ENCODE results near the gene SAXO2.
"Not testable (repeated sequence)": the region's sequence is repeated elsewhere in the genome, so short reads cannot be mapped to it uniquely, and the experiment has no call there.

Gene SAXO2

DNA sequence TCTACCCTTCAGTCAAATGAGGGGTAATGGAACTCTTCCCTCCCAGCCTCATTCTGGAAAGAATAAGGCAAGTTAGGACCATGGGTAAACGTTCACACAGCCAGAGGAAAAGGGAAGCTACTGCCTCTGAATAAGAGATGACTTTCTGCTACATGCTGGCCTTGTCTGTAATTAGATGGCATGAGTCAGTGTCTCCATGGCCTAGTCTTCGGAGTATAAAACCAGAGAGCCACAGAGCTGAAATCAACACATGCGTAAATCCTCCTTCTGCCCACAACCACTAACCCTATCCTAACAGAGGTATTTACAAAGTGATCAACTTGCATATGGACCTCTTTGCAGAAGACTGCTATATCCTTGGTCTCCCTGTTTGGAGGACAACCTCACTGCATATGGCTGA lies 14.4 kb upstream of the SAXO2 start:
- H3K4me3 ChIP-seq (ENCODE audit: low read length); DNase-seq (ENCODE audit: low read depth); H3K4me1 ChIP-seq (ENCODE audit: control insufficient read depth, insufficient read depth, low read length); H3K9me3 ChIP-seq (ENCODE audit: control insufficient read depth, low read length); H3K9ac ChIP-seq (ENCODE audit: low read length); H3K27me3 ChIP-seq (replicated peaks; ENCODE audit: control insufficient read depth, insufficient read depth, low read length): not testable (repeated sequence)
- H3K36me3 ChIP-seq (ENCODE audit: control insufficient read depth, insufficient read depth, low read length, severe bottlenecking): peaks cover 21% of the 10 kb centered on the region

DNA sequence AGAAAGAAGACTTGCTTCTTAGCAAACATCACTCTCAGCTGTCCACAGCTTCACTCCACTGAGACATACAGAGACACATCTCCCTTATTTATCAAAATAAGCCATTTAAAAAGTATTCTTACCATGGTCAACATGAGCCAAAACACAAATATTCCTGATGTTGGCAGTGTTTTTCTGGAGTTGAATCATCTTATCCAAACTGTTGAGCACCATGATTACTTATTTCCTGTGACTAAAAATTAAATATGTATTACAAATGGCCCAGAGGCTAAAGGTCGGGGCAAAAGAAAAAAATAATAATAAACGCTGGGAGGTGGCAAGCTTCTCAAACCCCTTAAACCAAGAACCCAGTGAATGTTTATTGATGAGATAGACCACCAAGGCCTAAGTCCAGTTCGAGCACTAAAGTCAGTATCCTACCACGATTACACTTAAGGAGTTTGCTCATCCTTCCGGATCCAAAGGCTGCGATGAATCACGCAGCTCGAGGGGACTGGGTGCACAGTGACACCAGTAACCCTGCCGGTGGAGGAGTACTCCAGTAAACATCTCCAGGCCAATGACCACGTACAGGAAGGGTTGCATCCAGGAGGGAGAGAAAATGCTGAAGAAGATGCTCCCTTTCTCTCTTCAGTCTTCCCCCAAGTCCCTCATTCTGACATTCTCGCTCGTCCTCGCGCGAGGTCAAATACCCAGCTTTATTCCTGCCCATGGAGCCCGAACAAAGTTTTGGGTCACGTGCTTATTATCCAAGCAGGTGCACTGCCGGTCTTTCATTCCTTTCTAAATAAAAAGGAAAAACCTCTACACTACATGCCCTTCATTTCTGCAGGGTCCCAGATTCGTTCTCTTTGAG lies 824 bp upstream of the SAXO2 start:
- H3K27me3 ChIP-seq (replicated peaks; ENCODE audit: control insufficient read depth, insufficient read depth, low read length); H3K9me3 ChIP-seq (ENCODE audit: control insufficient read depth, low read length): not testable (repeated sequence)
- H3K4me3 ChIP-seq (ENCODE audit: low read length): peak overlapping the region; percentile 93
- peak; percentile 66 for DNase-seq (ENCODE audit: low read depth)
- peaks cover 23% of the 10 kb centered on the region for H3K4me1 ChIP-seq (ENCODE audit: control insufficient read depth, insufficient read depth, low read length)
- H3K9ac ChIP-seq (ENCODE audit: low read length): peak overlapping the region; percentile 87
- H3K36me3 ChIP-seq (ENCODE audit: control insufficient read depth, insufficient read depth, low read length, severe bottlenecking): peaks cover 19% of the 10 kb centered on the region

GRCh38 chr15:82263350-82263749 lies 732 bp downstream of the SAXO2 start:
- Histone ChIP-seq H3K4me3 (ENCODE audit: low read length) (peak overlapping the region; percentile 93), H3K4me1 (ENCODE audit: control insufficient read depth, insufficient read depth, low read length) (peaks cover 23% of the 10 kb centered on the region), H3K9me3 (ENCODE audit: control insufficient read depth, low read length) (no peaks in the 10 kb centered on the region), H3K27me3 (replicated peaks; ENCODE audit: control insufficient read depth, insufficient read depth, low read length) (no peaks in the 10 kb centered on the region), H3K9ac (ENCODE audit: low read length) (peak overlapping the region; percentile 87), H3K36me3 (ENCODE audit: control insufficient read depth, insufficient read depth, low read length, severe bottlenecking) (peaks cover 6% of the 10 kb centered on the region)
- DNase-seq (ENCODE audit: low read depth): peak; percentile 7

DNA sequence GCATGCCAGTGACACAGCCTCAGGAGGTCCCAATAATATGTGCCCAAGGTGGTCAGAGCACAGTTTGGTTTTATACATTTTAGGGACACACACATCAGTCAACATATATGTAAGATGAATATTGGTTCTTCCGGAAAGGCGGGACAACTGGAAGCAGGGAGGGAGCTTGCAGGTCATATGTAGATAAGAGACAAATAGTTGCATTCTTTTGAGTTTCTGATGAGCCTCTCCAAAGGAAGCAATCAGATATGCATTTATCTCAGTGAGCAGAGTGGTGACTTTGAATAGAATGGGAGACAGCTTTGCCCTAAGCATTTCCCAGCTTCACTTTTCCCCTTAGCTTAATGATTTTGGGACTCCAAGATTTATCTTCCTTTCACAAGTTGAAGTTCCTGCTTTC lies 4.5 kb downstream of the SAXO2 start:
- not testable (repeated sequence) for H3K27me3 ChIP-seq (replicated peaks; ENCODE audit: control insufficient read depth, insufficient read depth, low read length); H3K9me3 ChIP-seq (ENCODE audit: control insufficient read depth, low read length); H3K36me3 ChIP-seq (ENCODE audit: control insufficient read depth, insufficient read depth, low read length, severe bottlenecking); DNase-seq (ENCODE audit: low read depth); H3K4me3 ChIP-seq (ENCODE audit: low read length); H3K4me1 ChIP-seq (ENCODE audit: control insufficient read depth, insufficient read depth, low read length); H3K9ac ChIP-seq (ENCODE audit: low read length)

- not testable (repeated sequence) for H3K36me3 ChIP-seq (ENCODE audit: control insufficient read depth, insufficient read depth, low read length, severe bottlenecking); H3K4me3 ChIP-seq (ENCODE audit: low read length); H3K9ac ChIP-seq (ENCODE audit: low read length); DNase-seq (ENCODE audit: low read depth); H3K4me1 ChIP-seq (ENCODE audit: control insufficient read depth, insufficient read depth, low read length); H3K9me3 ChIP-seq (ENCODE audit: control insufficient read depth, low read length); H3K27me3 ChIP-seq (replicated peaks; ENCODE audit: control insufficient read depth, insufficient read depth, low read length)
Observed at GRCh38 chr15:82268454-82268853, 5.8 kb downstream of the SAXO2 start.

DNA sequence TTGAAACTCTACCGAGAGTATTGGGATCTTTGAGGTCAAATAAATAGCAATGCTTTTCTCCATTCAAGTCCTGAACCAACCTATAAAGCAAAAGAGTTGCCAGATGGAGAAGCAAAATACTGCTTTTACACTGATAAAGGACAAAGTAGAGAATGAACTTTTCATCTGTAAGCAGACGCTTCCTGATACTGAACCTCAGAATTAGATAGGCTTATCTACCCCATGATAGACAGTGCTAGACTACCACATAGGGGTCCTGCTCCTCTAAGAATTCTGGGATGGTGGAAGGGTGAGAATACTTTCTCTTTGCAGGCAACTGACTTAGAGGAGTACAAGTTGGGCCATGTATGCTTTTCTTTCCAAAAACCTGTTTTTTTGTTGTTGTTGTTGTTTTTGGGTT lies 9.5 kb downstream of the SAXO2 start:
- peaks cover 19% of the 10 kb centered on the region for H3K9me3 ChIP-seq (ENCODE audit: control insufficient read depth, low read length)

DNA sequence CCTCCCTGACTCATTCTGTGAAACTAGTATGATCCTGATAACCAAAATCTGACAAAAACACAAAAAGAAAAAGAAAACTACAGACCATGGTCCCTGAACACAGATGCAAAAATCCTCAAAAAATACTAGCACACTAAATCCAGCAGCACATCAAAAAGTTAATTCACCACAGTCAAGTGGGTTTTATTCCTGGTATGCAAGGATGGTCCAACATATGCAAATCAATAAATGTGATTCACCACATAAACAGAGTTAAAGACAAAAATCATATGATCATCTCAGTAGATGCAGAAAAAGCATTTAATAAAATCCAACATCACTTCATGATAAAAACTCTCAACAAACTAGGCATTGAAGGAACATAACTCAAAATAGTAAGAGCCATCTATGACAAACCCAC lies 12.8 kb downstream of the SAXO2 start:
- H3K4me3 ChIP-seq (ENCODE audit: low read length): no peak overlapping the region
- peaks cover 5% of the 10 kb centered on the region for H3K27me3 ChIP-seq (replicated peaks; ENCODE audit: control insufficient read depth, insufficient read depth, low read length)
- H3K36me3 ChIP-seq (ENCODE audit: control insufficient read depth, insufficient read depth, low read length, severe bottlenecking): no peaks in the 10 kb centered on the region
- H3K4me1 ChIP-seq (ENCODE audit: control insufficient read depth, insufficient read depth, low read length): no peaks in the 10 kb centered on the region
- H3K9ac ChIP-seq (ENCODE audit: low read length): no peak overlapping the region
- no peak for DNase-seq (ENCODE audit: low read depth)
- peaks cover 20% of the 10 kb centered on the region for H3K9me3 ChIP-seq (ENCODE audit: control insufficient read depth, low read length)

More for the DNA sequence above, 9.5 kb downstream of the SAXO2 start:
- no peak for DNase-seq (ENCODE audit: low read depth)
- Histone ChIP-seq H3K36me3 (ENCODE audit: control insufficient read depth, insufficient read depth, low read length, severe bottlenecking) (no peaks in the 10 kb centered on the region), H3K4me1 (ENCODE audit: control insufficient read depth, insufficient read depth, low read length) (no peaks in the 10 kb centered on the region), H3K9ac (ENCODE audit: low read length) (no peak overlapping the region), H3K4me3 (ENCODE audit: low read length) (no peak overlapping the region), H3K27me3 (replicated peaks; ENCODE audit: control insufficient read depth, insufficient read depth, low read length) (no peaks in the 10 kb centered on the region)

GRCh38 chr15:82281276-82281675 lies 18.7 kb downstream of the SAXO2 start:
- not testable (repeated sequence) for DNase-seq (ENCODE audit: low read depth); H3K9ac ChIP-seq (ENCODE audit: low read length); H3K4me1 ChIP-seq (ENCODE audit: control insufficient read depth, insufficient read depth, low read length); H3K36me3 ChIP-seq (ENCODE audit: control insufficient read depth, insufficient read depth, low read length, severe bottlenecking); H3K9me3 ChIP-seq (ENCODE audit: control insufficient read depth, low read length); H3K27me3 ChIP-seq (replicated peaks; ENCODE audit: control insufficient read depth, insufficient read depth, low read length); H3K4me3 ChIP-seq (ENCODE audit: low read length)

DNA sequence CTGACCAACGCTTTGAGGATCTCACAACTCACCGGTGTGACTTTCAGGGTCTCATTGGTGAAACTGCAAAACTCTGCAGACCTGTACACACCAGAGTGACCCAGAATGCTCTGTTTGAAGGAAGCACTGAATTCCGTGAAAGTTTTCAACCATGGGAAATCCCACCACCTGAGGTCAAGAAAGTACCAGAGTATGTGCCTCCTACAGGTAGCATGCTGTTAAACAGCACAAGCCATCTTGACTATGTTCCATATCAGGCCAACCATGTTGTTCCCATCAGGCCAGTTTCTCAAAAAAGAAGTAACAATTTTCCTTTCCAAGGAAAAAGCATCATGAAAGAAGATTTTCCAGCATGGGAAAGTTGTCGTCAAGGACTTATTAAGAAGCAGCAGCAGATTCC lies 19.8 kb downstream of the SAXO2 start:
- H3K36me3 ChIP-seq (ENCODE audit: control insufficient read depth, insufficient read depth, low read length, severe bottlenecking); H3K27me3 ChIP-seq (replicated peaks; ENCODE audit: control insufficient read depth, insufficient read depth, low read length); H3K4me3 ChIP-seq (ENCODE audit: low read length); DNase-seq (ENCODE audit: low read depth); H3K9ac ChIP-seq (ENCODE audit: low read length); H3K4me1 ChIP-seq (ENCODE audit: control insufficient read depth, insufficient read depth, low read length); H3K9me3 ChIP-seq (ENCODE audit: control insufficient read depth, low read length): not testable (repeated sequence)

DNA sequence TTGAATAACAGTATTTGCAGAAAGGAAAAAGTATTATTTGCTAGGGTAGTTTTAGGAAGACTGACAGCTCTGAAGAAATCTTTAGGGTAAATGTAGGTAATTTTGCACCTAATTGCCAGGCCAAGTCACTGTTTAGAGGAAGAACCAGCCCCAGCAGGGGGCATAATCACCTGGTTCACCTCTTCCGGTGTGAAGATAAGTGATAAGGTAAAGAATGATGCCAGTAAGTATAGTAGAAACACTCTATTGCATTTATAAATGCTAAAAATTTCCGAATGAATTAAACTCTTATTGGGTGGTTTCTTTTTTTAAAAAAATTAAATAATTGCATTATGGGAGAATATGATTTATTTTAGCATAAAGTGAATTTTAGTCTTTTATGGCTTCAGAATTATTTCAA lies 21.8 kb downstream of the SAXO2 start:
- not testable (repeated sequence) for H3K36me3 ChIP-seq (ENCODE audit: control insufficient read depth, insufficient read depth, low read length, severe bottlenecking); H3K9ac ChIP-seq (ENCODE audit: low read length); H3K9me3 ChIP-seq (ENCODE audit: control insufficient read depth, low read length); DNase-seq (ENCODE audit: low read depth); H3K4me1 ChIP-seq (ENCODE audit: control insufficient read depth, insufficient read depth, low read length); H3K27me3 ChIP-seq (replicated peaks; ENCODE audit: control insufficient read depth, insufficient read depth, low read length); H3K4me3 ChIP-seq (ENCODE audit: low read length)

- H3K36me3 ChIP-seq (ENCODE audit: control insufficient read depth, insufficient read depth, low read length, severe bottlenecking); H3K4me3 ChIP-seq (ENCODE audit: low read length); H3K27me3 ChIP-seq (replicated peaks; ENCODE audit: control insufficient read depth, insufficient read depth, low read length); DNase-seq (ENCODE audit: low read depth); H3K9ac ChIP-seq (ENCODE audit: low read length); H3K9me3 ChIP-seq (ENCODE audit: control insufficient read depth, low read length); H3K4me1 ChIP-seq (ENCODE audit: control insufficient read depth, insufficient read depth, low read length): not testable (repeated sequence)
Observed at GRCh38 chr15:82286475-82286874, 23.9 kb downstream of the SAXO2 start.

- H3K9ac ChIP-seq (ENCODE audit: low read length); H3K27me3 ChIP-seq (replicated peaks; ENCODE audit: control insufficient read depth, insufficient read depth, low read length); H3K9me3 ChIP-seq (ENCODE audit: control insufficient read depth, low read length); DNase-seq (ENCODE audit: low read depth); H3K4me3 ChIP-seq (ENCODE audit: low read length); H3K36me3 ChIP-seq (ENCODE audit: control insufficient read depth, insufficient read depth, low read length, severe bottlenecking): not testable (repeated sequence)
- H3K4me1 ChIP-seq (ENCODE audit: control insufficient read depth, insufficient read depth, low read length): peaks cover 11% of the 10 kb centered on the region
Observed at GRCh38 chr15:82288202-82288601, 25.6 kb downstream of the SAXO2 start.

Measured in adipocyte (in vitro differentiated cells).